Measurements from ENCODE around the gene TLCD1.
"Not testable (repeated sequence)": the region's sequence is repeated elsewhere in the genome, so short reads cannot be mapped to it uniquely, and the experiment has no call there.

The TLCD1 gene

DNA sequence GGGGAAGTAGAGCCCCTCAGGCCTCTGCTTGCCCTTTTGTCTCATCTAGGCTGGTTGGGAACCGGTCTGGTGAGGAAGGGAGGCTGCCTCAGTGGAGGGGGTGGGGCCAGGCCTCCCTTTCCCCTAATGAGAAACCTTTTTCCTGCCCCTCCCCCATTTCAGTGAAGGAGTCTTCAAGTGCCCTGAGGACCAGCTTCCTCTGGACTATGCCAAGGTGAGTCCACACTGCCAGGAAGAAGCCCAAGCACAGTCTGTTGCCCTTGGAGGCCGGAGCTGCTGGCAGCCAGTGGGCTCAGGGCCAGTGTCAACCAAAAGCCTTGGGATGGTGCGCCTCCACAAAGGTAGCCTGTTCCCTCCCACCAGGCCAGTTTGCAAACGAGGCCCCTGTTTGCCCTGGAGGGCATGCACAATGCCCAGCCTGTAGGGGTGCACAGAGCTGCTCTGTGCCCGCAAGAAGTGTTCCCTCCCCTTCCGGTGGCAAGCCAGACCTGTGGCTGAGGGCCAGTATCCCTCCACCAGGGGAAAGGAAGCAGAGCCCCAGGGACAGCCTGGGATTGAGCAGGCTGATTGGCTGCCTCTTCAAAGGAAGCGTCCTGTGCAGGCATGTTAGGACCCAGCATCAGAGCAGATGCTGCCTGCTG is 21.1 kb upstream of the TLCD1 start:
- DNase-seq (ENCODE audit: low read depth in 2 of 2): no peak

GRCh38 chr17:28746611-28747050 is 20.6 kb upstream of the TLCD1 start:
- no peak for DNase-seq (ENCODE audit: low read depth in 2 of 2)

DNA sequence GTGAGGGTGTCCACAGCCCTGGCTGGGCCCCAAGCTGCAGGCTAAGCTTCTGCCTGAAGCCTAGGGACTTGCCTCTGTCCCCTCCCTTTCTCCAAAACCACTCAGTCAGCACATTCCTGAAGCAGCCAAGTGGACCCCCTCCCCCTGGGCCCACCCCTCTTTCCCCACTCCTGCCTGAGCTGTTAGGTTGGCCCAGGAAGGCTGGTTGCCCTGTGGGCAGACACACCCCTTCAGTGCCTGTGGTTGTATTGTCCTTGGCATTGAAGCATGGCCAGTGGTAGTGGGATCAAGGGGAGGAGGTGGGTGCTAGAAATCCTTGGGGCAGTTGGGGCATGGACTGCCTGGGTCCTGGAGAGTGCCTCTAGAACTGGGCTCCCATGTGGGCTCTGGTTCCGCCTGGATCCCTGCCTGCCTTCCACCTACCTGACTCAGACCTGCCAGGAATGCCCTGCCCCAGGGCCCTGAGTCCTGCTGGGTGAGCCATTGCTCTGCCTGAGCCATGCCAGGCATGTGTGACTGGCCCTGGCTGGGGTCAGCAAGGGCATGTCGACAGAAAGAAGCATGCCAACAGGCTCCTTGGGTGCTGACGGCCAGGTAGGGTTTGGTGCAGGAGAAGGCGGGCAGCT is 19.9 kb upstream of the TLCD1 start:
- no peak for DNase-seq (ENCODE audit: low read depth in 2 of 2)

DNA sequence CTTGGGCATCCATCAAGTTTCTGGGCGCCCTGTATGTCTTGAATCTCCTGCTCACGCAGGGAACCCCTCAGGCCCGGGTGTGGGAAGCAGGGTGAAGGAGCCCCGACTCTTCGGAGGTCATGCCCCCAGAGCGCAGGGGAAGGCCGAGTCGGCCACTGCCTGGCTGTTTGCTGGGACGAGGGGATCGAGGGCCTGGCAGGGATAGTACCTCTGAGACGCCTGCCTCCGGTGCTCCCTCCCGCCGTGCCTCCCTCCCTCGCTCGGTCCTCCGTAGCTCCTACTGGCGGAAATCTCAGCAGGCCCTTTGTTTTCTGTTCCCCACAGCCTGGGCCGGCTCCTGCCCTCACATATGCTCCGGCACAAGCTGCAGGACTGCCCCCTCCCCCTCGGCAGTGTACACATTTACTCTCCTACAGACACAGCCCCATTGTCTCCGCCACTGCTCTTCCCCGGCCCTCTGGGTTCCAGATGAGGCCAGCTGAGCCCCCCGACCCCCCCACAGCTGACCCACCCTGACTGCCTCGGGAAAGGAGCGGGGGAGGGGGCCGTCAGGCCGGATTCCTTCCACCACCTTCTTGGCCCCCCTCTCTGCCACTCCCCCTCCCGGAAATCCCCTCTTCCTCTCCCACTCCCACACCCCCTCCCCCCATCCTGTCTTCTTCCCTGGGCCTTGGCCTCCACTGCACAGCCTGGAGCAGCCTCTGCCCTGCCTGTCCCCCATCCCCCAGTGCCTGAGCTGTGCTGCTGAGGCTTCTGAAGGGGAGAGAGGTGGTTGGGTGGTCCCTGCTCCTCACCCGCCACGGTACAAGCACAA is 19.1 kb upstream of the TLCD1 start:
- no peak for DNase-seq (ENCODE audit: low read depth in 2 of 2)

DNA sequence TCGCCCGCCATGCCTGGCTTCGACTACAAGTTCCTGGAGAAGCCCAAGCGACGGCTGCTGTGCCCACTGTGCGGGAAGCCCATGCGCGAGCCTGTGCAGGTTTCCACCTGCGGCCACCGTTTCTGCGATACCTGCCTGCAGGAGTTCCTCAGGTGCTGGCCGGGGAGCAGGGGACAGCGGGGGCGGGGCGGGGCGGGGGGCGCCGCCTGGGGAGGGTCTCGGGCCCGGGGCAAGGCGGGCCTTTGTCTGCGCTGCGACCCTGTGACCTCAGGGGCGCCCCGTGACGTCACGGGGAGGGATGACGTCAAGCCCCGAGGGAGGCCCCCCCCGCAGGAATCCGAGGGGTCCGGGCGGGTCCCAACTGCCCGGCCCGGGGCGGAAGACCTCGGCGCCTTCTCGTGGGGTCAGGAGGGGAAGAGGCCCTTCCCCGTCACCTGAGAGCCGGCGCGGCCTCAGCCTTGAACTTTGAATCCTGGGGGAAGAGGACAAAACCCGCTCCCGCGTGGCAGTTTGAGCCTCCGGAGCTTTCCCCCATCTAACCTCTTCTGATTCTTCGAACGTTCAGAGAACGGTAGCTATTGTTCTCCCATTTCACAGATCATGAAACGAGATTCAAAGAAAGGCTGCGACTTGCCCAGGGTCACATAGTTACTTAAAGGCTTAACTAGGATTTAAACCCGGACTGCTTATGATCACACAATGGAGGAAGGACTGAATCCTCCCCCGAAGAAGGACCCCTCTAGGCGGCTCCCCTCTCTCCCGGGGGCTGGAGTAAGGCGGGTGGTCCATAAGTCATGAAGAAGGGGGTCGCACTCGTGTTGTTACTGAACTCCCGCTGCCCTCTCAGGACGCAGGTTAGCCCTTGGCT is 18.3 kb upstream of the TLCD1 start:
- DNase-seq (ENCODE audit: low read depth in 2 of 2): no peak

GRCh38 chr17:28743243-28744103 is 17.4 kb upstream of the TLCD1 start, which contains the start of gene TRAF4:
Gene TRAF4 (plus strand): TSS chr17:28744011. CDS start chr17:28744113, 102 bp downstream.
- no peak for DNase-seq (ENCODE audit: low read depth in 2 of 2)

DNA sequence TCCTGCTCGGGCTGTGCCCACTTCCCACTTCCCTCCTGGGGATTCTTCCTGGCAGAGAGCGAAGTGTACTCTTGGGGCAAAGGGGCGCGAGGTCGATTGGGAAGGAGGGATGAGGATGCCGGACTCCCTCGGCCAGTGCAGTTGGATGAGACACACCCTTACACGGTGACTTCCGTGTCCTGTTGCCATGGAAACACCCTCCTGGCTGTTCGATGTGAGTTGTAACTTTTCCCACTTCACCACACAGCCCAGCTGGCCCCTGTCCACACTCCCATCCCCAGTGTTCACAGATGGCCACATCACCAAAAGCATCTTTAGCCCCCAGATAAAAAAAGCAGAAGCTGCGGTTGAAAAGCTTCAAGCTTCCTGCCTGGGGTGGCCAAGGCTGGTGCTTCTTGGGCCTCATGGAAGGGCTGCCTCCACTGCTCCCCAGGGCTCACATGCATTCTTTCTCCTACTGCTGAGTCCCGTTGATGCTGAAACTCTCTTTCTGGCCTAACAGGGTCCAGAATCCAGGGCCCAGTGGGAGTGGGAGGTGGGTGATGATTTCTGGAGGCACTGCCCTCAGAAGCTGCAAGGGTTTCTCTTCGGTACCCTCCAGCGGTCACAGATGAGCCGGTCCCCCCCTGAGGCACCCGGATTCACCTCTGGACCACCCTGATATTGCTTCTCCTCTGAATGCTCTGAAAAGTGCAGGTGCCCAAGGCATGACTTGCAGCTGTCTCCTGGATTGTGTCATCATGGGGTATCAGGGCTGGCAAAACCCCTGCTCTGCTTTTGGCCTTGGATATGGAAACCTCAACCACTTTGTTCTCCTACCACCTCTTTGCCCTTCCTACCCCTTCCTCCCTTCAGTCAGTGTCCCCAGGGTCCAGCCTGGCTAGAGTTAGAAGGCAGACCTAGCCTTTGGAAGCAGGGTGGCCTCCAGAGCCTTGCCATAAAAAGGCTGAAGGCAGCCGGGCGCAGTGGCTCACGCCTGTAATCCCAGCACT is 15.6 kb upstream of the TLCD1 start:
- DNase-seq (ENCODE audit: low read depth in 2 of 2): no peak

DNA sequence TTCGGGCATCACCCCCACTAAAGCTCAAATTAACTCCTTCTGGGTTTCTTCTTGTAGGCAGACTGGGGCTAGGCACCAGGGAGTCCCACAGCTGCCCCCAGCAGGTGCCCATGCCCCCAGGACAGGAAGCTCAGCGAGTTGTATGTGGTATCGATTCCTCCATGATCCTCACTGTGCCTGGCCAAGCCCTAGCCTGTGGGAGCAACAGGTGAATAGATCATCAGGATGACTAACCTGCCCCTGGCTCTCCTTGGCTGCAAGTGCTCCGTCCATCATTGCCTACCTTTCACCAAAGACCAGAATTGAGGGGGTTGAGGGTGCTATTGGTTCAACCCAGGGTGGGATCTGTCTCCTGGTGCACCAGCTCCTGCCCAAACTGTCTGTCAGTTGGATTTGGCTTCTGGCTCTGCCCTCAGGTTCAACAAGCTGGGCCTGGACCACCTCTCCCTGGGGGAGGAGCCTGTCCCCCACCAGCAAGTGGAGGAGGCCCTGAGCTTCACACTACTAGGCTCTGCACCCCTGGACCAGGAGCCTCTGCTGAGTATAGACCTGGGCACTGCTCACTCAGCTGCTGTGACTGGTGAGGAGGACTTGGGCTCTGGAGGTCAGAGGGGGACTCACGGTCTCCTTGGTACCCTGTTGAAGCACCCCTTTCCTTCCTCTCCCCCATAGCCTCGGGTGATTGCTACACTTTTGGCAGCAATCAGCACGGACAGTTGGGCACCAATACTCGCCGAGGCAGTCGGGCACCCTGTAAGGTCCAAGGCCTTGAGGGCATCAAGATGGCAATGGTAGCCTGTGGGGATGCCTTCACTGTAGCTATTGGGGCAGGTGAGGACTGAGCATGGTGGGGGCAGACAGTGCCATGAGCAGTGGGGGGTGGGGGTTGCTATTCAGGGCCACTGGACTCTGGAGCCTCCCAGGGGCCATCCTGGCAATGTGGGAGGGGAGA is 14.6 kb upstream of the TLCD1 start:
- no peak for DNase-seq (ENCODE audit: low read depth in 2 of 2)

DNA sequence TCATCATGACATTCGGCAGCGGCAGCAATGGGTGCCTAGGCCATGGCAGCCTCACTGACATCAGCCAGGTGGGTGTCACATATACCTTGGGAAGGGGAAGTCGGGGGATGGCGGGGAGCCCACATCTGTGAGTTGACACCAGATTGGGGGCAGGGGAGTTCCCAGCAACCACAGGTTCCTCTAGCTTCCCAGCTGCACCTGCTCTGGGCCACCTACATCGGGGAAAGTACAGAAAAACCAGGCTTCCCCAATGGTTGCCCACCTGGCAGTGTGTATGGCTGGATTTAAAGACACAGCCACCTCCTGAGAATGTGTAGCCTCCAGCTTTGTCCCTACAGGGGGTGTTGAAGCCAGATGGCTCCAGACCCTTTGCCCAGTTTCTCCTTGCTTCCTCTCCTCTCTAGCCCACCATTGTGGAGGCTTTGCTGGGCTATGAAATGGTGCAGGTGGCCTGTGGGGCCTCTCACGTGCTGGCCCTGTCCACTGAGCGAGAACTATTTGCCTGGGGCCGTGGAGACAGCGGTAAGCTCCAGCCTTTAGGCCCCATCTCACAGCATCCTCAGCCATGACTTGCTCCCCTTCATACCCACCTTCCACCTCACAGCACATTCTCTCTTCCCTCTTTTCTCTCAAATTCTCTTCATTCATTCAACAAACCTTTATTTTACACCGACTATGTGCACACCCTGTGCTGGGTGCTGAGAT is 12.8 kb upstream of the TLCD1 start:
- no peak for DNase-seq (ENCODE audit: low read depth in 2 of 2)

DNA sequence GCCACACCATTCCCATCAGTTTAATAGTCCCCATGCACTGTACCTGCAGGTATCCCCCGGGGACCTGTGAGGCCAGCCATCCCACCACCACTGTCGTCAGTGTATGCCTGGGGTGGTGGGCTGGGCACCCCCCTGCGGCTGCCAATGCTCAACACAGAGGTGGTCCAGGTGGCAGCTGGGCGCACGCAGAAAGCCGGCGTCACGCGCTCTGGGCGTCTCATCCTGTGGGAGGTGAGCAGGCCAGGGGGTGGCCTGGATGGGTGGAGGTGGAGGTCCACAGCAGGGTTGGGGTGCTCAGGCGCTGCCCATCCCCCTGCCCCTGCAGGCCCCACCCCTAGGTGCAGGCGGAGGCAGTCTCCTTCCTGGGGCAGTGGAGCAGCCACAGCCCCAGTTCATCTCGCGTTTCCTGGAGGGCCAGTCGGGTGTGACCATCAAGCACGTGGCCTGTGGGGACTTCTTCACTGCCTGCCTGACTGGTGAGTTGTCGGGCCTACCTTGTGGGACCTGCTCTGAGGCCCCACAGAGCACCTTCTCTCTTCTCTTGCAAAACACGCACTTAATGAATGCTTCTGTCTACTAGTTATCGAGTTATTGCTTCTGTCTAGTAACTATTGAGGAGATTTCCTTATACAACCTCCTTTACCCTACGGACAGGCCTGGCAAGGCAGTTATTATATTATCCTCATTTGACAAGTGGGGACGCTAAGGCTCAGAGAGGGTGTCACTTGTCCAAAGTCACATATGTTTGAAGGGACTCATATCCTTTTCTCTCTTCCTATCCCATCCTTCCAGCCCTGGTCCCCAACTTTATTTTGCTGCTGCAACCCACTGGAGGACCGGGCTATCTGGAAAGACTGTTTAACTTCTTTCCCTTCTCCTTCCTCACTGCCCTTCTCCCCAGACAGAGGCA is 12.0 kb upstream of the TLCD1 start:
- DNase-seq (ENCODE audit: low read depth in 2 of 2): no peak

DNA sequence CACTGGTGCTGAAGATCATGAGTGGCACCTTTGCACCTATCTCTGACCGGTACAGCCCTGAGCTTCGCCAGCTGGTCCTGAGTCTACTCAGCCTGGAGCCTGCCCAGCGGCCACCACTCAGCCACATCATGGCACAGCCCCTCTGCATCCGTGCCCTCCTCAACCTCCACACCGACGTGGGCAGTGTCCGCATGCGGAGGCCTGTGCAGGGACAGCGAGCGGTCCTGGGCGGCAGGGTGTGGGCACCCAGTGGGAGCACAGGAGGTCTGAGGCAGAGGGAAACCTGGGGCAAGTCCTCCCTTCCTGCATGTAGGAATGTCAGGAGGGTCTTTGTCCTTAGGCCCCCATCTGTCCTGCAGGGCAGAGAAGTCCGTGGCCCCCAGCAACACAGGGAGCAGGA is 11.3 kb upstream of the TLCD1 start:
- no peak for DNase-seq (ENCODE audit: low read depth in 2 of 2)

GRCh38 chr17:28735913-28736769 is 10.1 kb upstream of the TLCD1 start:
- DNase-seq (ENCODE audit: low read depth in 2 of 2): not testable (repeated sequence)

DNA sequence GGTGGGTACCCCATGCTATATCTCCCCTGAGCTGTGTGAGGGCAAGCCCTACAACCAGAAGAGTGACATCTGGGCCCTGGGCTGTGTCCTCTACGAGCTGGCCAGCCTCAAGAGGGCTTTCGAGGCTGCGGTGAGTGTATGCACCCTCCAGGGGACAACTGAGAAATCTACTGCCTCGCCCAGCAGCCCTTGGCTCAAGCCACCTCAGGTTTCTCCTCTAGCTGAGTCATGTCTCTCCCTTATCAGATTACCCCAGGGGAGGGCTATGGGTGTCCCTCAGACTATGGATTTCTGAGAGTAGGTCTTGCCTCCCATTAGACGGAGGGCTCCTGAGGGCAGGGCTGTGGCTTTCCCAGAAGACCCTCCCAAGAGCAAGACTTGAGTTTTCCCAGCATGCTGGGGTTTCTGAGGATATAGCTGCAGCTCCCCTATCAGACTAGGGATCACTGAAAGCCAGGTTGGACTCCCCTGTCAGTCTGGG is 9.2 kb upstream of the TLCD1 start:
- no peak for DNase-seq (ENCODE audit: low read depth in 2 of 2)

- no peak for DNase-seq (ENCODE audit: low read depth in 2 of 2)
These were observed 8.7 kb upstream of the TLCD1 start for GRCh38 chr17:28734712-28735241.

DNA sequence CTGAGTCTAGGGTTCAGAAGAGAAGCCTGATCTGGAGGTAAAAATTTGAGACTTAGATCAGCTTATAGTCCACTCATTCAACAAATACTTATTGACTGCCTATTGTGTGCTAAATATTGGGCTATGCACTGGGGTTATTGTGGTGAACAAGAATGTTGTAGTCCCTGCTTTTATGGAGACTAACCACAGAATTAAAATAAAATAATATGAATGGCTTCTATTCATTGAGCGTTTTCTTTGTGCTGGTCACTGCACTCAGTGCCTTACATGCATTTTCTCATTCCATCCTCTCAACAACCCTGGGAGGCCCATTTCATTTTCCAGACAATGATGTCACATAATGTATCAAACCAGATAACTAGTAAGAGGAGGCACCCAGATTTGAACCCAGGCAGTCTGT is 7.3 kb upstream of the TLCD1 start:
- DNase-seq (ENCODE audit: low read depth in 2 of 2): no peak
